GM12878 (cell line): Measurements from ENCODE around the gene ZNF532. TPM values are rescaled to one million over a fixed set of nuclear protein-coding genes. Genes with fewer than 3 reads are reported as not detected.

Experiments
- ATAC-seq: fragments of 200-7000 bp; cut with Tn5 transposase; 3 replicates; pipeline ENCODE4 v1.9.1; 2020; ENCODE audit warnings: mild to moderate bottlenecking, moderate library complexity
- BruUV-seq: library from RNA; stranded (reverse); fragments of 400-500 nt; replicated peaks from 2 replicates; lab custom pipeline; 2021; lab: Mats Ljungman, UMichigan
- CTCF ChIA-PET: fragments of 300-600 bp; sonication (Branson Sonifier 250); formaldehyde crosslinking; extraction: SDS; loops from one replicate; lab custom pipeline; 2021; ENCODE audit warnings: inconsistent platforms; lab: Yijun Ruan, JAX
- POLR2A ChIA-PET: fragments of 350-600 bp; formaldehyde crosslinking; extraction: SDS; loops from one replicate; lab custom pipeline; 2021; ENCODE audit warnings: inconsistent platforms; lab: Charles Lee
- RAD21 ChIA-PET: fragments of 300-600 bp; sonication (Branson Sonifier 250); formaldehyde crosslinking; loops from one replicate; lab custom pipeline; 2023; ENCODE audit warnings: antibody characterized with exemption; ENCODE audit not compliant: unreplicated experiment; lab: Charles Lee
- SMC1A ChIA-PET: fragments of 300-600 bp; sonication (Branson Sonifier 250); formaldehyde crosslinking; loops from one replicate; lab custom pipeline; 2023; ENCODE audit not compliant: unreplicated experiment, uncharacterized antibody; lab: Charles Lee
- DNase-seq: peaks from one replicate; pipeline ENCODE4 v3.0.0-alpha.2; 2011; ENCODE audit warnings: low read depth, low spot score
- FAIRE-seq: peaks from 3 replicates; lab custom pipeline; 2011; peaks lifted over from hg19 to GRCh38; lab: Jason Lieb, UNC
- H2AFZ ChIP-seq: 2 replicates; pipeline ENCODE4 v1.6.0; 2011; ENCODE audit warnings: low read depth, low read length, control low read depth; ENCODE audit not compliant: control insufficient read depth
- H3K27ac ChIP-seq: 2 replicates; pipeline ENCODE4 v1.5.1; 2011; ENCODE audit warnings: control low read depth; ENCODE audit not compliant: control insufficient read depth, insufficient read depth
- H3K27me3 ChIP-seq, 2 experiments: replicated peaks in 1 of 2; 2 replicates each; pipeline versions ENCODE4 v1.6.0 to v1.6.1; 2011; ENCODE audit warnings: low read length in 1 of 2; ENCODE audit not compliant: control insufficient read depth in 2 of 2, insufficient read depth in 2 of 2
- H3K36me3 ChIP-seq, 2 experiments: 2 replicates each; pipeline ENCODE4 v1.5.1; 2011; ENCODE audit warnings: low read length in 1 of 2; ENCODE audit not compliant: control insufficient read depth in 2 of 2, insufficient read depth in 2 of 2
- H3K4me1 ChIP-seq: 2 replicates; pipeline ENCODE4 v1.6.1; 2011; ENCODE audit warnings: mild to moderate bottlenecking, low read length, moderate library complexity, mixed read lengths; ENCODE audit not compliant: control insufficient read depth, insufficient read depth
- H3K4me2 ChIP-seq: 2 replicates; pipeline ENCODE4 v1.6.0; 2011; ENCODE audit warnings: control low read depth; ENCODE audit not compliant: control insufficient read depth, insufficient read depth
- H3K4me3 ChIP-seq: fragments of 200-600 bp; sonication (generic); 2 replicates; pipeline ENCODE4 v1.5.1; 2016
- H3K79me2 ChIP-seq: 2 replicates; pipeline ENCODE4 v1.6.0; 2011; ENCODE audit warnings: low read length; ENCODE audit not compliant: control insufficient read depth, insufficient read depth
- H3K9ac ChIP-seq: 2 replicates; pipeline ENCODE4 v1.8.0; 2011; ENCODE audit warnings: low read length, control low read depth, mixed read lengths; ENCODE audit not compliant: control insufficient read depth, insufficient read depth
- H3K9me3 ChIP-seq: replicated peaks from 3 replicates; pipeline ENCODE4 v1.5.1; 2011; ENCODE audit warnings: mild to moderate bottlenecking, low read length; ENCODE audit not compliant: control insufficient read depth, insufficient read depth
- H4K20me1 ChIP-seq: 2 replicates; pipeline ENCODE4 v1.6.0; 2011; ENCODE audit not compliant: control insufficient read depth, insufficient read depth
- BCL11A ChIP-seq: IDR thresholded peaks from 2 replicates; pipeline ENCODE4 v1.6.1; 2011; ENCODE audit warnings: low read depth, low read length
- FOXM1 ChIP-seq: IDR thresholded peaks from 2 replicates; pipeline ENCODE4 v1.6.1; 2012; ENCODE audit warnings: low read depth, mild to moderate bottlenecking, inconsistent platforms, low read length, moderate library complexity
- HDAC2 ChIP-seq: fragments of 200-600 bp; sonication (generic); IDR thresholded peaks from 2 replicates; pipeline ENCODE4 v1.6.1; 2017
- NKRF ChIP-seq: fragments of 450-650 bp; conservative IDR thresholded peaks from 2 replicates; pipeline ENCODE4 v1.6.1; 2017; ENCODE audit warnings: mild to moderate bottlenecking, moderate library complexity
- PBX3 ChIP-seq: IDR thresholded peaks from 2 replicates; pipeline ENCODE4 v1.6.1; 2011; ENCODE audit warnings: mild to moderate bottlenecking, low read depth, low read length, moderate library complexity; ENCODE audit not compliant: insufficient replicate concordance
- POU2F2 ChIP-seq: IDR thresholded peaks from 3 replicates; pipeline ENCODE4 v1.6.1; 2011; ENCODE audit warnings: low read depth, mild to moderate bottlenecking, low read length, borderline replicate concordance
- RFX5 ChIP-seq: IDR thresholded peaks from 2 replicates; pipeline ENCODE4 v1.6.1; 2011; ENCODE audit warnings: low read depth, low read length, improper control_type of control experiment
- STAT1 ChIP-seq: fragments of 450-650 bp; conservative IDR thresholded peaks from 2 replicates; pipeline ENCODE4 v1.6.1; 2014; ENCODE audit warnings: antibody characterized with exemption, mild to moderate bottlenecking
- SUPT20H ChIP-seq: IDR thresholded peaks from 2 replicates; pipeline ENCODE4 v1.6.1; 2011; ENCODE audit warnings: low read depth, mild to moderate bottlenecking, low read length, moderate library complexity, borderline replicate concordance; ENCODE audit not compliant: control insufficient read depth
- TAF1 ChIP-seq: IDR thresholded peaks from 2 replicates; pipeline ENCODE4 v1.6.1; 2011; ENCODE audit warnings: mild to moderate bottlenecking, low read depth, low read length, borderline replicate concordance
- WGBS: methylation state at CpG from one replicate; pipeline ENCODE4 v1.1.6; 2016; ENCODE audit warnings: low lambda C conversion rate; ENCODE audit not compliant: insufficient replicate concordance, insufficient coverage; ENCODE audit errors: missing lambda C conversion rate; 5-methylcytosine and 5-hydroxymethylcytosine counted together
- in situ Hi-C: fragments of 300-500 bp; cut with MboI; formaldehyde crosslinking; loops from 9 replicates; pipeline ENCODE4 v1.14.3; 2018; ENCODE audit warnings: mixed read lengths
- intact Hi-C: fragments of 100-400 bp; cut with micrococcal nuclease; formaldehyde crosslinking; loops from one replicate; pipeline ENCODE4 v1.14.2; 2022; ENCODE audit not compliant: unreplicated experiment
- polyA plus RNA-seq, 11 experiments: library from polyadenylated mRNA; depleted of rRNA in 4 of 11; unstranded in 6 of 11; stranded (reverse) in 5 of 11; fragments of >200 nt; fragmentation: Nextera tagmentation in 4 of 11; fragmentation: Illumina TruSeq in 1 of 11; extraction: Ambion mirVana in 4 of 11; extraction: Trizol in 1 of 11; gene quantifications; 1 replicate in 1 of 11; 2 replicates in 10 of 11; pipeline versions ENCODE4 v1.2.1 to v1.2.3, GENCODE V29; 2011 to 2016; ENCODE audit warnings: inconsistent platforms in 2 of 11, missing spikeins in 2 of 11, low read depth in 1 of 11
- total RNA-seq, 4 experiments: library from RNA; depleted of rRNA in 3 of 4; stranded (reverse); fragments of >200 nt in 3 of 4; fragmentation: Illumina TruSeq in 1 of 4; extraction: Trizol in 1 of 4; gene quantifications; 2 replicates each; pipeline versions ENCODE4 v1.2.1 to v1.2.3, GENCODE V29; 2013 to 2021
- TF ChIP-seq, protein P1 (sequence below): fragments of 450-650 bp; formaldehyde crosslinking; IDR thresholded peaks from 2 replicates; pipeline ENCODE4 v1.4.0; 2022; ENCODE audit warnings: mild to moderate bottlenecking, moderate library complexity

The ZNF532 gene
- total and polyA plus RNA-seq, 10 of the 15 experiments (the other 5 are each of a cell fraction or from before 2014, with no cell fraction given): 0.44 to 3.4 (median 1.4) TPM

- TF ChIP-seq NKRF (no peak), STAT1 (no peak), RFX5 (no peak), POU2F2 (no peak)
- TF ChIP-seq, protein P1, sequence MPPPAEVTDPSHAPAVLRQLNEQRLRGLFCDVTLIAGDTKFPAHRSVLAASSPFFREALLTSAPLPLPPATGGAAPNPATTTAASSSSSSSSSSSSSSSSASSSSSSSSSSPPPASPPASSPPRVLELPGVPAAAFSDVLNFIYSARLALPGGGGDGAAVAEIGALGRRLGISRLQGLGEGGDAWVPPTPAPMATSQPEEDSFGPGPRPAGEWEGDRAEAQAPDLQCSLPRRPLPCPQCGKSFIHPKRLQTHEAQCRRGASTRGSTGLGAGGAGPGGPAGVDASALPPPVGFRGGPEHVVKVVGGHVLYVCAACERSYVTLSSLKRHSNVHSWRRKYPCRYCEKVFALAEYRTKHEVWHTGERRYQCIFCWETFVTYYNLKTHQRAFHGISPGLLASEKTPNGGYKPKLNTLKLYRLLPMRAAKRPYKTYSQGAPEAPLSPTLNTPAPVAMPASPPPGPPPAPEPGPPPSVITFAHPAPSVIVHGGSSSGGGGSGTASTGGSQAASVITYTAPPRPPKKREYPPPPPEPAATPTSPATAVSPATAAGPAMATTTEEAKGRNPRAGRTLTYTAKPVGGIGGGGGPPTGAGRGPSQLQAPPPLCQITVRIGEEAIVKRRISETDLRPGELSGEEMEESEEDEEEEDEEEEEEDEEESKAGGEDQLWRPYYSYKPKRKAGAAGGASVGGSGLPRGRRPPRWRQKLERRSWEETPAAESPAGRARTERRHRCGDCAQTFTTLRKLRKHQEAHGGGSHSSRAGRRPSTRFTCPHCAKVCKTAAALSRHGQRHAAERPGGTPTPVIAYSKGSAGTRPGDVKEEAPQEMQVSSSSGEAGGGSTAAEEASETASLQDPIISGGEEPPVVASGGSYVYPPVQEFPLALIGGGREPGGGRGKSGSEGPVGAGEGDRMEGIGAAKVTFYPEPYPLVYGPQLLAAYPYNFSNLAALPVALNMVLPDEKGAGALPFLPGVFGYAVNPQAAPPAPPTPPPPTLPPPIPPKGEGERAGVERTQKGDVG (CRISPR knock-in tag): no peak
Observed at GRCh38 chr18:58884680-58885079, 20.0 kb downstream of the ZNF532 start (continued).

DNA sequence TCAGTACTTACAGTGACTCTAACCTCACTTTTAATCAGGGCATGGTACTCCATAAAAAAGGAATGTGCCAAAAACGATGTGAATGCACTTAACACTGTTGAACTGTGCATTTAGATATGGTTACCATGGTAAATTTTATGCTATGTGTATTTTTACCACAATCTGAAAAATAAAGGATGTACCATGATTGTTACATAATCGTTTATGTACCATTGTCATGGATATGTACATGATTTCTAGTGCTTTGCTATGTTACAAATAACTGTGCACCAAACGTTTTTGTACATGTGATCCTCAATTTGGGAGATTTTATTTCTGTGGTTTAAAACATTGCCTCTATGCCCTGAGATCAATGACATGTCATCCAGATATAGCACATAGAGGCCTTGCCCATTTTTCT is 21.8 kb downstream of the ZNF532 start:
- FAIRE-seq (peak; percentile 76), ATAC-seq (no peak), DNase-seq (no peak)
- POLR2A ChIA-PET: no interaction called here
- CTCF ChIA-PET: no interaction called here
- Histone ChIP-seq H3K36me3 (no peaks in the 10 kb centered on the region), H3K9ac (no peak overlapping the region), H3K9me3 (no peaks in the 10 kb centered on the region), H3K4me2 (no peak overlapping the region), H2AFZ (no peak overlapping the region), H4K20me1 (no peaks in the 10 kb centered on the region), H3K4me3 (no peak overlapping the region), H3K79me2 (no peaks in the 10 kb centered on the region), H3K4me1 (peaks cover 8% of the 10 kb centered on the region), H3K27ac (no peak overlapping the region), H3K27me3 (no peaks in the 10 kb centered on the region)
- RAD21 ChIA-PET: no interaction called here
- SMC1A ChIA-PET: interaction anchor here (0.7 to 1.2 kb wide), 2 partner anchors 8 to 25 kb away, joined by 3 to 4 read pairs; no protein-coding TSS in a partner anchor
- TF ChIP-seq HDAC2: no peak
- TF ChIP-seq POU2F2: no peak
- TF ChIP-seq SUPT20H: no peak
- no peak for TF ChIP-seq TAF1
- no peak for TF ChIP-seq BCL11A
- TF ChIP-seq PBX3: no peak
- no peak for TF ChIP-seq FOXM1
- 22% methylated on average over 3 of the region's 3 CpGs for WGBS
- intact Hi-C loops: loop anchor here (10.0 kb wide), 1 partner anchor 102 kb away; no protein-coding TSS in a partner anchor
- BruUV-seq: no TSS peak
- in situ Hi-C loops: no loop called here
